ENCODE results near the gene BCL2L12. TPM values are rescaled to one million over a fixed set of nuclear protein-coding genes. Genes with fewer than 3 reads are reported as not detected.
A peak's percentile ranks its signal among the peaks of the same experiment; 100 is the strongest.

Gene BCL2L12
- total and polyA plus RNA-seq, 2 of the 13 experiments (the other 11 are each of a cell fraction or from before 2014, with no cell fraction given), result 26.8 to 40.8 TPM

DNA sequence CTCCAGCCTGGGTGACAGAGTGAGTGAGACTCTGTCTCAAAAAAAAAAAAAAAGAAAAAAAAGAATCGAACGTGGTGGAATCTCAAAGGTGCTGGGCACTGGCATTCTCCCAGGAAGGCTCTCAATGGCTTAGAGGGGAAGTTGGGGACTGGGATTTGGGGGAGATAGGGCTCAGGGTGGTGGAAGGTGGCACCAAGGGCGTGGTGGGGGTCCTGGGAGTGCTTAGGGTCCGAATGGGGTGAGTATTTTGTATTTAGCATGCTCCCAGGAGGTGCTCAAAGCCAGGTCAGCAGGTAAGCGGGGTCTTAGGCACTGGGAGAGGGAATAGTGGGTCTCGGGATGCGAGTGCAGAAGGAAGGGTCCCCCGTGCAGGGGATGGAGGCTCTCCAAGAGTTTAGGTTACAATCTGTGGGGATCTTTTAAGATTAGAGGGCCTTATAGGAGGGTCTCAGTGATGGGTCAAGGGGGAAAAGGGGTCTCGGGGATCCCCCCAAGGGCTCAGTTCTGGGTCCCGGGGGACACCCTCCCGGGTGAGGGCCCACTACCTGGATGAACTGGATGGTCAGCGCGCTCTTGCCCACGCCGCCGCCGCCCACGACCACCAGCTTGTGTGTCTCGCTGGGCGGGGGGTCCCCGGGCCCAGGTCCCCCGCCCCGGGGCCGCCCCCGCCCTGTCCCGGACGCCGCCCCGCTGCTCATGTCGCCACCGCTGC, 26.2 kb upstream of the BCL2L12 start:
- intact Hi-C loops (cut with micrococcal nuclease; ENCODE audit: unreplicated experiment), result loop anchor here (1.0 to 5.0 kb wide), 3 partner anchors 25 to 49 kb away; partner anchors contain the start of genes BCL2L12, IRF3 and PRMT1
- peak overlapping the region; percentile 55 to 83 (median 66); a peak in 5 of 6 replicates for H3K4me3 ChIP-seq (replicated peaks in 1 of 3; ENCODE audit: insufficient read depth in 1 of 3, low read depth in 2 of 3, low read length in 3 of 3)
- POLR2A ChIA-PET, result interaction anchor here (0.6 to 4.6 kb wide), 25 partner anchors 9 to 879 kb away, joined by 3 to 92 read pairs (median 6); partner anchors contain the start of genes AKT1S1, ALDH16A1, BCL2L12 and FCGRT
- no peak for TF ChIP-seq PBX3 (CRISPR knock-in tag; IDR thresholded peaks at IDR 0.05; ENCODE audit: borderline replicate concordance)
- 0 out of 2 replicates have a peak, but pooled peaks have one; percentile 29 for TF ChIP-seq IRF9 (CRISPR knock-in tag; IDR thresholded peaks at IDR 0.05; ENCODE audit: borderline replicate concordance)
- TF ChIP-seq ZNF615 (CRISPR knock-in tag; IDR thresholded peaks at IDR 0.05; ENCODE audit: borderline replicate concordance), result 0 out of 2 replicates have a peak, but pooled peaks have one; percentile 34
- no peak for TF ChIP-seq DNMT3B (CRISPR knock-in tag; conservative IDR thresholded peaks at IDR 0.05)
- H3K27me3 ChIP-seq (ENCODE audit: control insufficient read depth in 1 of 2, insufficient read depth in 2 of 2, low read length in 2 of 2), result no peaks in the 10 kb centered on the region; a peak in 1 of 5 replicates
- BruUV-seq (replicated peaks), result no TSS peak
- DNase-seq (ENCODE audit: low spot score), result no peak
- H4K20me1 ChIP-seq (ENCODE audit: insufficient read depth, low read length), result no peaks in the 10 kb centered on the region
- ATAC-seq, result no peak
- peaks cover 40% of the 10 kb centered on the region for H3K4me1 ChIP-seq (ENCODE audit: insufficient read depth, low read length)
- WGBS (ENCODE audit: low lambda C conversion rate), result 21% methylated on average over 9 of the region's 31 CpGs
- in situ Hi-C loops (cut with HindIII; ENCODE audit: extremely low pct_ligation_motif_present, low pct_unique_long_range_greater_than_20kb), result no loop called here
- CTCF ChIA-PET (ENCODE audit: low intra/inter-chr PET ratio, low total read pairs), result no interaction called here
- no peak for FAIRE-seq
- H3K4me2 ChIP-seq (ENCODE audit: low read depth, low read length), result peak overlapping the region; percentile 85
- H3K9ac ChIP-seq (ENCODE audit: insufficient read depth, low read depth, low read length), result peak overlapping the region; percentile 60; the same call in 1 of the 2 replicates
- no peaks in the 10 kb centered on the region for H3K9me3 ChIP-seq (ENCODE audit: low read length)
- peaks cover 24% of the 10 kb centered on the region for H3K79me2 ChIP-seq (ENCODE audit: insufficient read depth, low read length)
- H3K36me3 ChIP-seq (replicated peaks in 1 of 2; ENCODE audit: control insufficient read depth in 1 of 2, insufficient read depth in 2 of 2, low read length in 2 of 2), result no peaks in the 10 kb centered on the region
- H2AFZ ChIP-seq (ENCODE audit: low read length), result no peak overlapping the region
- H3K27ac ChIP-seq (ENCODE audit: extremely low read length, insufficient read depth, low read length), result no peak overlapping the region

Measured in HepG2 (cell line).